KMS-11 (cell line): ENCODE data around the gene USH2A.

Experiments used
- H2AFZ ChIP-seq: fragments of 200-600 bp; sonication (generic); 2 replicates; pipeline ENCODE4 v1.6.1; 2016; ENCODE audit warnings: antibody characterized with exemption, mixed run types, low read depth
- H3K27ac ChIP-seq: fragments of 200-600 bp; sonication (generic); 2 replicates; pipeline ENCODE4 v1.6.1; 2016; ENCODE audit warnings: mild to moderate bottlenecking, mixed run types
- H3K27me3 ChIP-seq: fragments of 200-600 bp; sonication (generic); 2 replicates; pipeline ENCODE4 v1.6.1; 2017; ENCODE audit warnings: mild to moderate bottlenecking, low read depth, mixed run types, moderate library complexity; ENCODE audit not compliant: insufficient read depth
- H3K36me3 ChIP-seq: fragments of 200-600 bp; sonication (generic); 2 replicates; pipeline ENCODE4 v1.6.1; 2017; ENCODE audit warnings: mild to moderate bottlenecking, mixed run types; ENCODE audit not compliant: insufficient read depth
- H3K4me1 ChIP-seq: fragments of 200-600 bp; sonication (generic); 2 replicates; pipeline ENCODE4 v1.6.1; 2016; ENCODE audit warnings: mild to moderate bottlenecking, low read depth, mixed run types; ENCODE audit not compliant: poor library complexity, severe bottlenecking
- H3K4me2 ChIP-seq: fragments of 200-600 bp; sonication (generic); 2 replicates; pipeline ENCODE4 v1.7.0; 2016; ENCODE audit warnings: mild to moderate bottlenecking, mixed run types
- H3K4me3 ChIP-seq: fragments of 200-600 bp; sonication (generic); IDR thresholded peaks from 2 replicates; pipeline ENCODE4 v1.6.1; 2017; ENCODE audit warnings: low read depth, low read length, mixed read lengths; ENCODE audit not compliant: insufficient read depth
- H3K79me2 ChIP-seq: fragments of 200-600 bp; sonication (generic); 2 replicates; pipeline ENCODE4 v1.6.1; 2016; ENCODE audit warnings: low read depth, mixed run types; ENCODE audit not compliant: insufficient read depth
- H3K9ac ChIP-seq: fragments of 200-600 bp; sonication (generic); 2 replicates; pipeline ENCODE4 v1.6.1; 2016; ENCODE audit warnings: mild to moderate bottlenecking, mixed run types
- H4K20me1 ChIP-seq: fragments of 200-600 bp; sonication (generic); 2 replicates; pipeline ENCODE4 v1.6.1; 2016; ENCODE audit warnings: mild to moderate bottlenecking, mixed run types; ENCODE audit not compliant: insufficient read depth
- CTCF ChIP-seq: fragments of 200-600 bp; sonication (generic); conservative IDR thresholded peaks from 2 replicates; pipeline ENCODE4 v1.6.1; 2017; ENCODE audit warnings: low read depth, mild to moderate bottlenecking, antibody characterized with exemption, low read length, moderate library complexity, mixed read lengths

The USH2A gene

GRCh38 chr1:215669806-215670491 lies 753.3 kb downstream of the USH2A start:
- TF ChIP-seq CTCF, result no peak
- Histone ChIP-seq H3K4me3 (no peak overlapping the region), H3K79me2 (no peaks in the 10 kb centered on the region), H3K36me3 (no peaks in the 10 kb centered on the region), H3K4me2 (no peak overlapping the region), H4K20me1 (no peaks in the 10 kb centered on the region), H3K27me3 (no peaks in the 10 kb centered on the region), H3K27ac (no peak overlapping the region), H3K4me1 (no peaks in the 10 kb centered on the region), H2AFZ (no peak overlapping the region), H3K9ac (no peak overlapping the region)

- Histone ChIP-seq H3K79me2 (no peaks in the 10 kb centered on the region), H3K27me3 (no peaks in the 10 kb centered on the region), H3K9ac (no peak overlapping the region), H3K4me3 (no peak overlapping the region), H3K4me1 (no peaks in the 10 kb centered on the region), H4K20me1 (no peaks in the 10 kb centered on the region), H2AFZ (no peak overlapping the region), H3K27ac (no peak overlapping the region), H3K36me3 (no peaks in the 10 kb centered on the region), H3K4me2 (no peak overlapping the region)
- no peak for TF ChIP-seq CTCF
Observed at GRCh38 chr1:215667761-215668160, 755.5 kb downstream of the USH2A start.

- Histone ChIP-seq H3K27me3 (no peaks in the 10 kb centered on the region), H3K79me2 (no peaks in the 10 kb centered on the region)
- no peak for TF ChIP-seq CTCF
Observed at GRCh38 chr1:215665215-215665614, 758.0 kb downstream of the USH2A start.

GRCh38 chr1:215661033-215661432 lies 762.2 kb downstream of the USH2A start:
- no peak overlapping the region for H3K4me3 ChIP-seq
- no peak overlapping the region for H3K27ac ChIP-seq
- H3K9ac ChIP-seq, result no peak overlapping the region
- no peak overlapping the region for H2AFZ ChIP-seq
- H3K4me1 ChIP-seq, result no peaks in the 10 kb centered on the region
- no peaks in the 10 kb centered on the region for H3K27me3 ChIP-seq
- no peaks in the 10 kb centered on the region for H4K20me1 ChIP-seq
- no peaks in the 10 kb centered on the region for H3K36me3 ChIP-seq
- H3K4me2 ChIP-seq, result no peak overlapping the region
- no peaks in the 10 kb centered on the region for H3K79me2 ChIP-seq
- no peak for TF ChIP-seq CTCF

More at GRCh38 chr1:215665215-215665614, 758.0 kb downstream of the USH2A start:
- H3K4me1 ChIP-seq, result no peaks in the 10 kb centered on the region
- H2AFZ ChIP-seq, result no peak overlapping the region
- H3K4me2 ChIP-seq, result no peak overlapping the region
- no peaks in the 10 kb centered on the region for H4K20me1 ChIP-seq
- no peak overlapping the region for H3K4me3 ChIP-seq
- no peak overlapping the region for H3K27ac ChIP-seq
- no peak overlapping the region for H3K9ac ChIP-seq
- H3K36me3 ChIP-seq, result no peaks in the 10 kb centered on the region
